HL-60 (cell line): ENCODE data around the gene PPFIA3.

Experiments used
- DNase-seq, 2 experiments: peaks; one replicate each; pipeline ENCODE4 v3.0.0-alpha.2; 2010 to 2020; ENCODE audit warnings: low read depth in 1 of 2, low spot score in 1 of 2
- H3K27ac ChIP-seq: fragments of 250-450 bp; sonication (Bioruptor Pico); replicated peaks from 2 replicates; pipeline ENCODE4 v1.5.1; 2020; ENCODE audit warnings: mild to moderate bottlenecking, moderate library complexity
- H3K27me3 ChIP-seq: fragments of 250-450 bp; sonication (Bioruptor Pico); 2 replicates; pipeline ENCODE4 v1.5.1; 2021; ENCODE audit warnings: mild to moderate bottlenecking, moderate library complexity; ENCODE audit not compliant: insufficient read depth, poor library complexity, severe bottlenecking
- H3K4me3 ChIP-seq: replicated peaks from 2 replicates; pipeline ENCODE4 v1.5.1; 2011; ENCODE audit warnings: mild to moderate bottlenecking, control low read depth, low read length; ENCODE audit not compliant: insufficient read depth
- GABPA ChIP-seq: IDR thresholded peaks from 2 replicates; pipeline ENCODE4 v1.6.1; 2012; ENCODE audit warnings: low read depth
- POLR2AphosphoS5 ChIP-seq: IDR thresholded peaks from 2 replicates; pipeline ENCODE4 v1.6.1; 2012; ENCODE audit warnings: low read depth
- SPI1 ChIP-seq: IDR thresholded peaks from 2 replicates; pipeline ENCODE4 v1.6.1; 2012; ENCODE audit warnings: low read depth, mild to moderate bottlenecking, borderline replicate concordance
- TF ChIP-seq, protein P1 (sequence below): IDR thresholded peaks from one replicate; pipeline ENCODE4 v1.5.1; 2011; ENCODE audit warnings: low read length, control low read depth, inconsistent platforms; ENCODE audit not compliant: insufficient read depth
- TF ChIP-seq, protein P2 (sequence below): IDR thresholded peaks from 2 replicates; pipeline ENCODE4 v1.6.1; 2012; ENCODE audit warnings: low read depth; ENCODE audit not compliant: insufficient replicate concordance

The PPFIA3 gene

GRCh38 chr19:49129238-49129583 is 9.9 kb downstream of the PPFIA3 start:
- no peak for DNase-seq
- no peak overlapping the region for H3K27ac ChIP-seq
- H3K4me3 ChIP-seq = no peak overlapping the region
- TF ChIP-seq GABPA (no peak), SPI1 (no peak), POLR2AphosphoS5 (no peak)
- TF ChIP-seq, protein P1, sequence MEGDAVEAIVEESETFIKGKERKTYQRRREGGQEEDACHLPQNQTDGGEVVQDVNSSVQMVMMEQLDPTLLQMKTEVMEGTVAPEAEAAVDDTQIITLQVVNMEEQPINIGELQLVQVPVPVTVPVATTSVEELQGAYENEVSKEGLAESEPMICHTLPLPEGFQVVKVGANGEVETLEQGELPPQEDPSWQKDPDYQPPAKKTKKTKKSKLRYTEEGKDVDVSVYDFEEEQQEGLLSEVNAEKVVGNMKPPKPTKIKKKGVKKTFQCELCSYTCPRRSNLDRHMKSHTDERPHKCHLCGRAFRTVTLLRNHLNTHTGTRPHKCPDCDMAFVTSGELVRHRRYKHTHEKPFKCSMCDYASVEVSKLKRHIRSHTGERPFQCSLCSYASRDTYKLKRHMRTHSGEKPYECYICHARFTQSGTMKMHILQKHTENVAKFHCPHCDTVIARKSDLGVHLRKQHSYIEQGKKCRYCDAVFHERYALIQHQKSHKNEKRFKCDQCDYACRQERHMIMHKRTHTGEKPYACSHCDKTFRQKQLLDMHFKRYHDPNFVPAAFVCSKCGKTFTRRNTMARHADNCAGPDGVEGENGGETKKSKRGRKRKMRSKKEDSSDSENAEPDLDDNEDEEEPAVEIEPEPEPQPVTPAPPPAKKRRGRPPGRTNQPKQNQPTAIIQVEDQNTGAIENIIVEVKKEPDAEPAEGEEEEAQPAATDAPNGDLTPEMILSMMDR = no peak
- TF ChIP-seq, protein P2, sequence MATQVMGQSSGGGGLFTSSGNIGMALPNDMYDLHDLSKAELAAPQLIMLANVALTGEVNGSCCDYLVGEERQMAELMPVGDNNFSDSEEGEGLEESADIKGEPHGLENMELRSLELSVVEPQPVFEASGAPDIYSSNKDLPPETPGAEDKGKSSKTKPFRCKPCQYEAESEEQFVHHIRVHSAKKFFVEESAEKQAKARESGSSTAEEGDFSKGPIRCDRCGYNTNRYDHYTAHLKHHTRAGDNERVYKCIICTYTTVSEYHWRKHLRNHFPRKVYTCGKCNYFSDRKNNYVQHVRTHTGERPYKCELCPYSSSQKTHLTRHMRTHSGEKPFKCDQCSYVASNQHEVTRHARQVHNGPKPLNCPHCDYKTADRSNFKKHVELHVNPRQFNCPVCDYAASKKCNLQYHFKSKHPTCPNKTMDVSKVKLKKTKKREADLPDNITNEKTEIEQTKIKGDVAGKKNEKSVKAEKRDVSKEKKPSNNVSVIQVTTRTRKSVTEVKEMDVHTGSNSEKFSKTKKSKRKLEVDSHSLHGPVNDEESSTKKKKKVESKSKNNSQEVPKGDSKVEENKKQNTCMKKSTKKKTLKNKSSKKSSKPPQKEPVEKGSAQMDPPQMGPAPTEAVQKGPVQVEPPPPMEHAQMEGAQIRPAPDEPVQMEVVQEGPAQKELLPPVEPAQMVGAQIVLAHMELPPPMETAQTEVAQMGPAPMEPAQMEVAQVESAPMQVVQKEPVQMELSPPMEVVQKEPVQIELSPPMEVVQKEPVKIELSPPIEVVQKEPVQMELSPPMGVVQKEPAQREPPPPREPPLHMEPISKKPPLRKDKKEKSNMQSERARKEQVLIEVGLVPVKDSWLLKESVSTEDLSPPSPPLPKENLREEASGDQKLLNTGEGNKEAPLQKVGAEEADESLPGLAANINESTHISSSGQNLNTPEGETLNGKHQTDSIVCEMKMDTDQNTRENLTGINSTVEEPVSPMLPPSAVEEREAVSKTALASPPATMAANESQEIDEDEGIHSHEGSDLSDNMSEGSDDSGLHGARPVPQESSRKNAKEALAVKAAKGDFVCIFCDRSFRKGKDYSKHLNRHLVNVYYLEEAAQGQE = no peak
- no peaks in the 10 kb centered on the region for H3K27me3 ChIP-seq

- H3K4me3 ChIP-seq = no peak overlapping the region
- DNase-seq = no peak
- TF ChIP-seq, protein P1 = no peak
- TF ChIP-seq, protein P2 = no peak
- TF ChIP-seq POLR2AphosphoS5 (no peak), GABPA (no peak), SPI1 (no peak)
- H3K27me3 ChIP-seq = no peaks in the 10 kb centered on the region
- H3K27ac ChIP-seq = no peak overlapping the region
Observed at GRCh38 chr19:49130325-49130724, 11.0 kb downstream of the PPFIA3 start.

- no peak for DNase-seq
- Histone ChIP-seq H3K4me3 (no peak overlapping the region), H3K27me3 (no peaks in the 10 kb centered on the region), H3K27ac (no peak overlapping the region)
- TF ChIP-seq, protein P1 = no peak
- no peak for TF ChIP-seq GABPA
- TF ChIP-seq, protein P2 = no peak
- no peak for TF ChIP-seq POLR2AphosphoS5
Observed at GRCh38 chr19:49132974-49133609, 13.7 kb downstream of the PPFIA3 start.
